ENCODE data around the gene CCNI2.

The CCNI2 gene

DNA sequence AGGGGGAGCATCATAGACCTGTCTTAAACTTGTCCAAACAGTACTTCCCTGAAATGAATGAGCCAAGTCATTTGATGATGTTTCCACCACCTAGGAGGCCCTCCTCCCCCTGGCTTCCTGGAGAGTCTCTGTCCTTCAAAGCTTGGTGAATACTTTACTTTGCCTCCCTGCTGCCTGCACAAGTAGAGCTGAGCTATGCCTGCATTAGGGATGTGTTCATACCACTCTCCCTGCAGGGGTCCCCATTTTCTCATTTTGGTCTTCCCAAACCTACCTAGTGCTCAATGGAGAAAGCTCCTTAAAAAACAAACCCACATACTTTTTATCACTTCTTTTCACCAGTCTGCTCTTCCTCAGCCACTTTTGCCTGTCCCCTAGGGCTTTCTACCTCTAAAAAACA lies 7.7 kb downstream of the CCNI2 start:
- no peak overlapping the region for H3K4me3 ChIP-seq (ENCODE audit: low read depth, low read length)
- DNase-seq (ENCODE audit: low read depth), result no peak
- TF ChIP-seq CTCF (IDR thresholded peaks at IDR 0.05; ENCODE audit: low read depth, low read length, missing control alignments), result peak; percentile 3

DNA sequence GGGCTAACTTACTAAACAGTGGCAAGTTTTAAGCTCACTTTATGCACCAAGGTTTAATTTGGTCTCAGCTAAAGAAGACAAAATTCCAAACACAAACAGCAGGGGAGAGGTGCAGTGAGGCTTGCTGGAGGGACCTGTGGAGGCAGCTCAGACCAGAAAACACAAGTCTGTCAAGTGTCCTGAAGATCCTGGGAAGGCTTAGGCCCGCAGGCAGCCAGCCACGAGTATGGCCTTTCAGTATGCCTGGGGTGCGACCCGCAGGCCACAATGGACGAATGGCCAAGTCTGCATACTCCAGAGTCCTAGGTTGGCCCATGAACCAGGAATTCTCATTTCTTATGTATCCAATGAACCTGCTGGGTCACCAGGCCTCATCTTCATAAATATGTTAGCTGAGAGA lies 9.3 kb downstream of the CCNI2 start:
- TF ChIP-seq CTCF (IDR thresholded peaks at IDR 0.05; ENCODE audit: low read depth, low read length, missing control alignments), result no peak
- no peak overlapping the region for H3K4me3 ChIP-seq (ENCODE audit: low read depth, low read length)
- no peak for DNase-seq (ENCODE audit: low read depth)

DNA sequence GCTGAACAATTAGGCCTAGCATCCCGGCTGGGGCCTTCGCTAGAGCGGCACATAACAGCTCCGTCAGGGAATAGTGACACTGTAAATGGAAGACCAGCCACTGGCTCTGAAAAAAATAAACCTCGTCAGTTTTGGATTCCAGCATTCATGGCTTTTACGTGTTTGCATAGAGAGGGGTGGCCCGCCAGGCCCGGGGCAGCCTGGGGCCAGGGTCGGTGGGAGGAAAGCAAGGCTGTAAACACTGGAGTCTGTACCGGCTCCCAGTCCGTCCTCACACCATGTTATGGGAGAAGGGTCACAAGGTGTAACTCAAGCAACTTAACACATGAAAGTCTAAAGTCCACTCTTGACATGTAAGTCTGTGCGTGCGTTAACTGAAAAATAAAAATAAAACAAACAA lies 11.2 kb downstream of the CCNI2 start:
- DNase-seq (ENCODE audit: low read depth), result no peak
- TF ChIP-seq CTCF (IDR thresholded peaks at IDR 0.05; ENCODE audit: low read depth, low read length, missing control alignments), result no peak
- no peak overlapping the region for H3K4me3 ChIP-seq (ENCODE audit: low read depth, low read length)

- TF ChIP-seq CTCF (IDR thresholded peaks at IDR 0.05; ENCODE audit: low read depth, low read length, missing control alignments), result no peak
- DNase-seq (ENCODE audit: low read depth), result no peak
- no peak overlapping the region for H3K4me3 ChIP-seq (ENCODE audit: low read depth, low read length)
Measured at GRCh38 chr5:132759114-132760048, 12.2 kb downstream of the CCNI2 start.

- TF ChIP-seq CTCF (IDR thresholded peaks at IDR 0.05; ENCODE audit: low read depth, low read length, missing control alignments), result no peak
- no peak overlapping the region for H3K4me3 ChIP-seq (ENCODE audit: low read depth, low read length)
- no peak for DNase-seq (ENCODE audit: low read depth)
Measured at GRCh38 chr5:132760049-132760420, 12.8 kb downstream of the CCNI2 start.

GRCh38 chr5:132760601-132761317 lies 13.5 kb downstream of the CCNI2 start:
- H3K4me3 ChIP-seq (ENCODE audit: low read depth, low read length), result no peak overlapping the region
- TF ChIP-seq CTCF (IDR thresholded peaks at IDR 0.05; ENCODE audit: low read depth, low read length, missing control alignments), result no peak
- no peak for DNase-seq (ENCODE audit: low read depth)

Data from GM12864 (cell line).